ENCODE data around the gene SORBS1.

Gene SORBS1

DNA sequence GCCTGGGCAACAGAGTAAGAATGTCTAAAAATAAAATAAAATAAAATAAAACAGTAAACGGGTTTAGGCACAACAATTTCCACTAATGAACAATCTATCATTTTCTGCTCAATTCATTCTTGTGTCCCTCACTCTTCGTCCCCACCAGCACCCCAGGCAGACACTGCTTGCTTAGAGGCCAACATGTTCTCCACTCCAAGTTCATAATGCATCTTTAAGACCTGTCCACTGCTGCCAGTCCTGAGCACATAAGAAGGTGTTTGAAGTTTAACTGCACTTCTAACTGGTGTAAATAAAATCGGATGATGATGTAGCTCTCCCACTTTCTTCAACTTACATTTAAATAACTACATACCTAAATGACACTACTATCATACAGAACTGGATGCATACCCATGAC lies 283.6 kb downstream of the SORBS1 start:
- H3K4me3 ChIP-seq (ENCODE audit: low read depth, low read length): no peak overlapping the region
- TF ChIP-seq, protein P1, sequence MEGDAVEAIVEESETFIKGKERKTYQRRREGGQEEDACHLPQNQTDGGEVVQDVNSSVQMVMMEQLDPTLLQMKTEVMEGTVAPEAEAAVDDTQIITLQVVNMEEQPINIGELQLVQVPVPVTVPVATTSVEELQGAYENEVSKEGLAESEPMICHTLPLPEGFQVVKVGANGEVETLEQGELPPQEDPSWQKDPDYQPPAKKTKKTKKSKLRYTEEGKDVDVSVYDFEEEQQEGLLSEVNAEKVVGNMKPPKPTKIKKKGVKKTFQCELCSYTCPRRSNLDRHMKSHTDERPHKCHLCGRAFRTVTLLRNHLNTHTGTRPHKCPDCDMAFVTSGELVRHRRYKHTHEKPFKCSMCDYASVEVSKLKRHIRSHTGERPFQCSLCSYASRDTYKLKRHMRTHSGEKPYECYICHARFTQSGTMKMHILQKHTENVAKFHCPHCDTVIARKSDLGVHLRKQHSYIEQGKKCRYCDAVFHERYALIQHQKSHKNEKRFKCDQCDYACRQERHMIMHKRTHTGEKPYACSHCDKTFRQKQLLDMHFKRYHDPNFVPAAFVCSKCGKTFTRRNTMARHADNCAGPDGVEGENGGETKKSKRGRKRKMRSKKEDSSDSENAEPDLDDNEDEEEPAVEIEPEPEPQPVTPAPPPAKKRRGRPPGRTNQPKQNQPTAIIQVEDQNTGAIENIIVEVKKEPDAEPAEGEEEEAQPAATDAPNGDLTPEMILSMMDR (IDR thresholded peaks at IDR 0.05; ENCODE audit: low read depth, low read length): no peak

DNA sequence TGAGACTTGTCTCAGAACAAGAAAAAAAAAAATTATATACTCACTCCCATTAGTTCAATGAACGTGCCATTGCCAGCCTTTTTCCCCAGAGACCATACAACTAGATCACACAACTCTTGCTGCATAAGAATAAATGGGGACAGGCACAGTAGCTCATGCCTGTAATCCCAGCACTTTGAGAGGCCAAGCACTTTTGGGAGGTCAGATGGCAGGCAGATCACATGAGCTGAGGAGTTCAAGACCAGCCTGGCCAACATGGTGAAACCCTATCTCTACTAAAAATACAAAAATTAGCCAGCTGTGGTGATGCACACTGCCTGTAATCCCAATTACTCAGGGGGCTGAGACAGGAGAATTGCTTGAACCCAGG lies 284.0 kb downstream of the SORBS1 start:
- TF ChIP-seq, protein P1 (IDR thresholded peaks at IDR 0.05; ENCODE audit: low read depth, low read length): no peak
- no peak overlapping the region for H3K4me3 ChIP-seq (ENCODE audit: low read depth, low read length)

DNA sequence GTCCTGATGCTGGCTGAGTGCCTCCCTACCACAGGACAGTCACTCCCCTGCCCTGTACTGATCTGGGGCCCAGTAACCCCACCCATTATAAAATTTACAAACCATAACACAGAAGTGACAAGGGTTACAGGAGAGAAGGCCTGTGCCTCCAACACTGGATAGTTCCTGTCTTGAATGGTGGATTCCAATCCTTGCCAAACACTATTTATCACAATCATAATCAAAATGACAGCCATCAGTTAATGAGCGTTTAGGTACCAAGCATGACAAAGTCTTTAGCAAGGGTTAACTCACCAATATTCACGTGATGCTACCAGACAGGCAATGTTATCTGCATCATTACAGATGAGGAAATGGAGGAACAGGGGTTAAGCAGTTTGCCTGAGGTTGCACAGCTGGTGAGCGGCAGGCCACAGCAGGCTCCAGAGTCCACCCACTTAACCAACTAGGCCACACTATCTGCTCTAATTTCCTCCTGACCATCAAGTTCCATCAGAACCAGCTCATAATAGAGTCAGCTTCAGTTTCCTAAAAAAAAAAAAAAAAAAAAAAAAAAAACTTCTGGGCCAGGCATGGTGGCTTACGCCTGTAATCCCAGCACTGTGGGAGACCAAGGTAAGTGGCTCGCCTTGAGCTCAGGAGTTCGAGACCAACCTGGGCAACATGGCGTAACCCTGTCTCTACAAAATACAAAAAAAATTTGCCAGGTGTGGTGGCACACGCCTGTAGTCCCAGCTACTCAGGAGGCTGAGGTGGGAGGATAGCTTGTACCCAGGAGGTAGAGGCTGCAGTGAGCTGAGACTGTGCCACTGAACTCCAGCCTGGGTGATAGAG lies 284.6 kb downstream of the SORBS1 start:
- TF ChIP-seq, protein P1 (IDR thresholded peaks at IDR 0.05; ENCODE audit: low read depth, low read length): no peak

DNA sequence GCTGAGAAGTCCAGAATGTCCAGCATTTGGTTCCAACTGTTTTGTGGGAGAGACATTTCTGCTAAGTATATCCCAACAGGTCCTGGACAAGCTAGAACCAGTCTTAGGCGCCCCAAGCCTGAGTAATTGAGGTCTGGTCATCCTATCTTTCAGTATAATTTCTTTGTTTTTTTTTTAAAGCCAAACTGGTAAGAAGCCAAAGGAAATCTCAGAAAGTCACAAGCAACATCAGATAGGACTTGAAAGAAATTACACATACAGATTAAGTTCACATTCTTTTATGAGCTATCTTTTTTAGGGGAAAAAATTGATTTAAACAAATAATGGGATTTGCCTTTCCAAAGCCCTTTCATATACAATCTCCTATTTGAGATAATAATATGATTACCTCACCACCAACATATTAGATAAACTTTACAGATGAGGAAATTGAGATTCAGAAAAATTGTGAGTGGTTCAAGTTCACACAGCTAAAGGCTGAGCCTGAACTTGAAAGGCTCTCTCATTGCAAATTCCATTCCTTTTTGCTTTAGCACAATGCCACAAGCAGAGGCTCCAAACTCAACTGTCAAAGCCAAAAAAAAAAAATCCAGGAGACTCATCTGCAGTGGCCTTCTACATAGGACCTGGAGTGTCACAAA lies 285.3 kb downstream of the SORBS1 start:
- no peak overlapping the region for H3K4me3 ChIP-seq (ENCODE audit: low read depth, low read length)
- TF ChIP-seq, protein P1 (IDR thresholded peaks at IDR 0.05; ENCODE audit: low read depth, low read length): no peak

More for the DNA sequence above, 284.6 kb downstream of the SORBS1 start:
- no peak overlapping the region for H3K4me3 ChIP-seq (ENCODE audit: low read depth, low read length)

DNA sequence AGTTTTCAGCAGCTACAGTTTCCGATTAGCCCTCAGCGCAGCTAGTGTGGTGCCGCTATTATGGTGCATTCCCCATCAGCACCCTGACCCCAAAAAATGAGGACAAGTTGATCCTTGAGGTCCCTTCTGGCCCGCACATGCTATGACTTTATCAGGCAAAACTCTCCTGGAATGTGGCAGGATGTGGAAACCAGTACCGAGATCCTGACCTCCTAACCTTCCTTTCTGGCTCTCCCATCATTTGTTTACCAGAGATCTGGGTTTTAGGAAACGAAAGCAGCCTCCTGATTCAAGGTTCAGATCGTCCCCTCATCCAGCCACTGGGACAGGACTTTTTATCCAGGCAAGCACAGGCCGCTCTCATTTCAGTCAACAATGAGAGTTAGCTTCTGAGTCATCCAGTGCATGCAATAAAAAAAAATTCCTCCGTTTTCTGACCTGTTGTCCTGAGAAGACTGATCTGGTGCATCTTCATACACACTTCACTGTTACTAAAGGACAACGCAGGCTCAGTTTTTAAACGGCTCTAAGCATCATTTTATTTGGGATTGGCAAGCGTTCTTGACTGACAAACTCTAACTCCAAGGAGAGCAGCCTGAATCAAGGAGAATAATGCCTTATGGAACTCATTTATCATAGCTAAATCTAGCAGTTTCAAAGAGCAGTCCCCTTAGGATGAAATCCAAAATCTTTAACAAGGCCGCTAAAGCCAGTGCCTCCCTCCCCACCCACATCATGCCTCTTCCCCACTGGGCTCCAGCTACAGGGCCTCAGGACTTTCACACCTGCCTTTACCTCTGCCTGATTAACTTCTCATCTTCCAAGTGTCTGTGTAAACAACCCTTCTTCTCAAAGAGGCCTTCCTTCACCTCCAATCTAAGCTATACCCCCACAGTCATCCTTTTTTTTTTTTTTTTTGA lies 287.5 kb downstream of the SORBS1 start:
- TF ChIP-seq, protein P1 (IDR thresholded peaks at IDR 0.05; ENCODE audit: low read depth, low read length): no peak
- H3K4me3 ChIP-seq (ENCODE audit: low read depth, low read length): peak overlapping the region; percentile 20

DNA sequence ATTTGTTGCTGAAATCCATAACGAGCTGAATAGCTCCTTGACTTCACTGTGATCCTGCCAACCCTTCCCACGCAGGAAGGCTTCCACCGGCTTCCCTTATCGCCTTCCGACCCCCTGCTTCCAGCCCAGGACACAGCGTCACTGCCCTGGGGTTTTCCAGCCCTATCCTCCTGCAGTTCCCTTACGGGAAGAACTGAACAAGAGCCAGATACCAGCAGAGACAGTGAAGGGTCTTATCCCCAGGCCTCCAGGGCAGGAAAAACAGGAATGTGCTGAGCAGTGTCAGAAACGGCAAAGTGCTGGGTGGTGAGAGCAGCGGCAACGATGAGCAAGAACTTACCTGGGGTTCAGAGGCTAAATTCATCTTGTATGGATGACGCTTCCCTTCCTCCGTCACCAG lies 292.7 kb downstream of the SORBS1 start:
- TF ChIP-seq, protein P1 (IDR thresholded peaks at IDR 0.05; ENCODE audit: low read depth, low read length): no peak
- H3K4me3 ChIP-seq (ENCODE audit: low read depth, low read length): no peak overlapping the region
